HUES64 (cell line): ENCODE measurements around the gene PHAX.
"Not testable (repeated sequence)": the region's sequence is repeated elsewhere in the genome, so short reads cannot be mapped to it uniquely, and the experiment has no call there.

Experiments used
- H3K27ac ChIP-seq: 2 replicates; pipeline ENCODE4 v1.7.0; 2013; ENCODE audit warnings: low read depth, low read length, inconsistent platforms
- H3K27me3 ChIP-seq: 2 replicates; pipeline ENCODE4 v1.6.1; 2013; ENCODE audit warnings: mild to moderate bottlenecking, low read length; ENCODE audit not compliant: insufficient read depth
- H3K36me3 ChIP-seq: 2 replicates; pipeline ENCODE4 v1.6.1; 2013; ENCODE audit warnings: mild to moderate bottlenecking, low read length; ENCODE audit not compliant: insufficient read depth
- H3K4me1 ChIP-seq: 2 replicates; pipeline ENCODE4 v1.6.1; 2013; ENCODE audit warnings: mild to moderate bottlenecking, low read length, moderate library complexity; ENCODE audit not compliant: insufficient read depth
- H3K4me3 ChIP-seq: 2 replicates; pipeline ENCODE4 v1.5.1; 2013; ENCODE audit warnings: mild to moderate bottlenecking, low read length, moderate library complexity
- H3K9ac ChIP-seq: 2 replicates; pipeline ENCODE4 v1.6.1; 2013; ENCODE audit warnings: mild to moderate bottlenecking, low read depth, low read length
- H3K9me3 ChIP-seq: 2 replicates; pipeline ENCODE4 v1.6.1; 2013; ENCODE audit warnings: low read depth, low read length; ENCODE audit not compliant: insufficient read depth
- WGBS: fragments of 150-250, 120-280 bp; methylation state at CpG from one replicate; pipeline ENCODE4 v1.1.7; 2013; ENCODE audit warnings: missing lambda C conversion rate; 5-methylcytosine and 5-hydroxymethylcytosine counted together

The PHAX gene

GRCh38 chr5:126636956-126637355 lies 36.2 kb downstream of the PHAX start:
- WGBS: 95% methylated on average over 1 of the region's 1 CpG
- Histone ChIP-seq H3K27me3 (no peaks in the 10 kb centered on the region), H3K9ac (no peak overlapping the region), H3K4me1 (no peaks in the 10 kb centered on the region), H3K36me3 (no peaks in the 10 kb centered on the region), H3K27ac (no peak overlapping the region), H3K9me3 (no peaks in the 10 kb centered on the region), H3K4me3 (no peak overlapping the region)

GRCh38 chr5:126640866-126641265 lies 40.1 kb downstream of the PHAX start:
- Histone ChIP-seq H3K36me3 (no peaks in the 10 kb centered on the region), H3K9me3 (peaks cover 9% of the 10 kb centered on the region), H3K4me3 (no peak overlapping the region), H3K27ac (no peak overlapping the region), H3K27me3 (no peaks in the 10 kb centered on the region), H3K4me1 (no peaks in the 10 kb centered on the region), H3K9ac (no peak overlapping the region)
- WGBS: 94% methylated on average over 1 of the region's 1 CpG

- H3K4me3 ChIP-seq: no peak overlapping the region
- no peaks in the 10 kb centered on the region for H3K4me1 ChIP-seq
- no peaks in the 10 kb centered on the region for H3K27me3 ChIP-seq
- 92% methylated on average over 5 of the region's 5 CpGs for WGBS
- H3K9ac ChIP-seq: no peak overlapping the region
- no peaks in the 10 kb centered on the region for H3K36me3 ChIP-seq
- H3K27ac ChIP-seq: no peak overlapping the region
- peaks cover 10% of the 10 kb centered on the region for H3K9me3 ChIP-seq
Observed at GRCh38 chr5:126641387-126641786, 40.6 kb downstream of the PHAX start.

- Histone ChIP-seq H3K9ac (no peak overlapping the region), H3K4me1 (no peaks in the 10 kb centered on the region), H3K9me3 (peaks cover 10% of the 10 kb centered on the region), H3K4me3 (no peak overlapping the region), H3K27me3 (no peaks in the 10 kb centered on the region), H3K27ac (no peak overlapping the region), H3K36me3 (no peaks in the 10 kb centered on the region)
- 100% methylated on average over 1 of the region's 1 CpG for WGBS
Observed at GRCh38 chr5:126645132-126645531, 44.4 kb downstream of the PHAX start.

- Histone ChIP-seq H3K36me3 (no peaks in the 10 kb centered on the region), H3K9me3 (peaks cover 10% of the 10 kb centered on the region), H3K4me1 (no peaks in the 10 kb centered on the region), H3K27ac (no peak overlapping the region), H3K9ac (no peak overlapping the region), H3K27me3 (no peaks in the 10 kb centered on the region), H3K4me3 (no peak overlapping the region)
Observed at GRCh38 chr5:126647071-126647470, 46.3 kb downstream of the PHAX start.

GRCh38 chr5:126648471-126648870 lies 47.7 kb downstream of the PHAX start:
- H3K9me3 ChIP-seq: peaks cover 10% of the 10 kb centered on the region
- H3K4me1 ChIP-seq: no peaks in the 10 kb centered on the region

GRCh38 chr5:126649057-126649456 lies 48.3 kb downstream of the PHAX start:
- H3K9ac ChIP-seq: not testable (repeated sequence)

More at GRCh38 chr5:126648471-126648870, 47.7 kb downstream of the PHAX start:
- no peak overlapping the region for H3K4me3 ChIP-seq
- no peak overlapping the region for H3K27ac ChIP-seq
- 92% methylated on average over 4 of the region's 4 CpGs for WGBS
- H3K36me3 ChIP-seq: no peaks in the 10 kb centered on the region
- no peaks in the 10 kb centered on the region for H3K27me3 ChIP-seq
- no peak overlapping the region for H3K9ac ChIP-seq

GRCh38 chr5:126649709-126650108 lies 49.0 kb downstream of the PHAX start:
- H3K27me3 ChIP-seq, H3K4me1 ChIP-seq, H3K9ac ChIP-seq, H3K4me3 ChIP-seq, H3K27ac ChIP-seq, H3K36me3 ChIP-seq: not testable (repeated sequence)
- WGBS: 97% methylated on average over 6 of the region's 6 CpGs
- H3K9me3 ChIP-seq: peaks cover 10% of the 10 kb centered on the region

More at GRCh38 chr5:126649057-126649456, 48.3 kb downstream of the PHAX start:
- not testable (repeated sequence) for H3K27ac ChIP-seq, H3K36me3 ChIP-seq, H3K27me3 ChIP-seq, H3K4me1 ChIP-seq, H3K4me3 ChIP-seq
- H3K9me3 ChIP-seq: peaks cover 10% of the 10 kb centered on the region
- 91% methylated on average over 6 of the region's 7 CpGs for WGBS

- H3K4me1 ChIP-seq: no peaks in the 10 kb centered on the region
- no peaks in the 10 kb centered on the region for H3K27me3 ChIP-seq
- 100% methylated on average over 1 of the region's 1 CpG for WGBS
- no peak overlapping the region for H3K4me3 ChIP-seq
- H3K9ac ChIP-seq: no peak overlapping the region
- H3K36me3 ChIP-seq: no peaks in the 10 kb centered on the region
- peaks cover 6% of the 10 kb centered on the region for H3K9me3 ChIP-seq
- H3K27ac ChIP-seq: no peak overlapping the region
Observed at GRCh38 chr5:126650463-126650862, 49.7 kb downstream of the PHAX start.

- no peaks in the 10 kb centered on the region for H3K9me3 ChIP-seq
- H3K4me1 ChIP-seq: no peaks in the 10 kb centered on the region
- no peak overlapping the region for H3K9ac ChIP-seq
- no peak overlapping the region for H3K27ac ChIP-seq
- H3K4me3 ChIP-seq: no peak overlapping the region
- WGBS: 100% methylated on average over 1 of the region's 1 CpG
- no peaks in the 10 kb centered on the region for H3K36me3 ChIP-seq
- H3K27me3 ChIP-seq: no peaks in the 10 kb centered on the region
Observed at GRCh38 chr5:126651013-126651577, 50.3 kb downstream of the PHAX start.

GRCh38 chr5:126656401-126657007 lies 55.8 kb downstream of the PHAX start:
- Histone ChIP-seq H3K27ac (no peak overlapping the region), H3K4me1 (0 out of 2 replicates have a peak, but pooled peaks cover under 1% of the 10 kb centered on the region), H3K36me3 (no peaks in the 10 kb centered on the region), H3K9me3 (no peaks in the 10 kb centered on the region), H3K27me3 (no peaks in the 10 kb centered on the region), H3K4me3 (no peak overlapping the region), H3K9ac (no peak overlapping the region)
- WGBS: under 1% methylated on average over 5 of the region's 5 CpGs

- H3K4me1 ChIP-seq: 0 out of 2 replicates have a peak, but pooled peaks cover 4% of the 10 kb centered on the region
- WGBS: 92% methylated on average over 5 of the region's 5 CpGs
- no peak overlapping the region for H3K9ac ChIP-seq
- H3K27me3 ChIP-seq: no peaks in the 10 kb centered on the region
- H3K27ac ChIP-seq: no peak overlapping the region
- no peak overlapping the region for H3K4me3 ChIP-seq
- no peaks in the 10 kb centered on the region for H3K36me3 ChIP-seq
- no peaks in the 10 kb centered on the region for H3K9me3 ChIP-seq
Observed at GRCh38 chr5:126658561-126658960, 57.8 kb downstream of the PHAX start.
